Fibroblast of skin of abdomen (primary cell): ENCODE results near the gene CACNA1B.
"Not testable (repeated sequence)": the region's sequence is repeated elsewhere in the genome, so short reads cannot be mapped to it uniquely, and the experiment has no call there.

Experiments
- DNase-seq: peaks from one replicate; pipeline ENCODE4 v3.0.0-alpha.2; 2013

Gene CACNA1B

GRCh38 chr9:138120511-138121437 is 243.2 kb downstream of the CACNA1B start:
- DNase-seq: no peak

GRCh38 chr9:138121438-138122050 is 244.0 kb downstream of the CACNA1B start:
- DNase-seq: no peak

GRCh38 chr9:138122201-138122600 is 244.6 kb downstream of the CACNA1B start:
- DNase-seq: no peak

GRCh38 chr9:138122676-138123075 is 245.1 kb downstream of the CACNA1B start:
- DNase-seq: no peak

- no peak for DNase-seq
Measured at GRCh38 chr9:138123086-138123485, 245.5 kb downstream of the CACNA1B start.

- not testable (repeated sequence) for DNase-seq
Measured at GRCh38 chr9:138126090-138126857, 248.7 kb downstream of the CACNA1B start.

GRCh38 chr9:138126858-138127584 is 249.4 kb downstream of the CACNA1B start:
- DNase-seq: not testable (repeated sequence)

- not testable (repeated sequence) for DNase-seq
Measured at GRCh38 chr9:138128027-138128426, 250.4 kb downstream of the CACNA1B start.

- not testable (repeated sequence) for DNase-seq
Measured at GRCh38 chr9:138129318-138129717, 251.7 kb downstream of the CACNA1B start.

- DNase-seq: not testable (repeated sequence)
Measured at GRCh38 chr9:138132946-138133705, 255.5 kb downstream of the CACNA1B start.

GRCh38 chr9:138134581-138134980 is 257.0 kb downstream of the CACNA1B start:
- not testable (repeated sequence) for DNase-seq

GRCh38 chr9:138139096-138139495 is 261.5 kb downstream of the CACNA1B start:
- not testable (repeated sequence) for DNase-seq

- not testable (repeated sequence) for DNase-seq
Measured at GRCh38 chr9:138140980-138141379, 263.4 kb downstream of the CACNA1B start.

- not testable (repeated sequence) for DNase-seq
Measured at GRCh38 chr9:138142528-138143244, 265.1 kb downstream of the CACNA1B start.

- not testable (repeated sequence) for DNase-seq
Measured at GRCh38 chr9:138143491-138143890, 265.9 kb downstream of the CACNA1B start.

- peak; percentile 9 for DNase-seq
Measured at GRCh38 chr9:138147556-138147955, 270.0 kb downstream of the CACNA1B start.

GRCh38 chr9:138149672-138150656 is 272.4 kb downstream of the CACNA1B start:
- not testable (repeated sequence) for DNase-seq

GRCh38 chr9:138155788-138156187 is 278.2 kb downstream of the CACNA1B start:
- not testable (repeated sequence) for DNase-seq

GRCh38 chr9:138166793-138167192 is 289.2 kb downstream of the CACNA1B start:
- DNase-seq: not testable (repeated sequence)
